Measurements from ENCODE around the gene HNRNPM. TPM values are rescaled to one million over a fixed set of nuclear protein-coding genes. Genes with fewer than 3 reads are reported as not detected.

HNRNPM gene
- polyA plus RNA-seq, 4 donors, result 272 to 481 (median 407) TPM

- no peak for DNase-seq (ENCODE audit: low read depth in 4 of 4, low spot score in 3 of 4)
Measured at GRCh38 chr19:8536282-8536681, 91.5 kb downstream of the HNRNPM start.

GRCh38 chr19:8537099-8537498, 92.3 kb downstream of the HNRNPM start:
- no peak for DNase-seq (ENCODE audit: low read depth in 4 of 4, low spot score in 3 of 4)

Other genes with a start within 250 kb of the HNRNPM start
- gene CERS4, start 235.6 kb upstream of the HNRNPM start, polyA plus RNA-seq (ENCODE audit: insufficient read length in 4 of 4), result 10 to 100 TPM; 24.7 to 52.6 (median 37.5) TPM
- gene CD320, start 136.6 kb upstream of the HNRNPM start, polyA plus RNA-seq (ENCODE audit: insufficient read length in 4 of 4), result 10 to 100 TPM; 22.3 to 40.2 (median 26.1) TPM
- gene NDUFA7, start 123.6 kb upstream of the HNRNPM start, polyA plus RNA-seq (ENCODE audit: insufficient read length in 4 of 4), result 10 to 100 TPM; 21.5 to 60.3 (median 46.5) TPM
- 100 to 1,000 TPM; 334 to 594 (median 374) TPM for gene RPS28, start 123.5 kb upstream of the HNRNPM start, polyA plus RNA-seq (ENCODE audit: insufficient read length in 4 of 4)
- 10 to 100 TPM in 1 of 4 donors, 1 to 10 TPM in 3; 5.1 to 13.6 (median 6.2) TPM for gene KANK3, start 101.7 kb upstream of the HNRNPM start, polyA plus RNA-seq (ENCODE audit: insufficient read length in 4 of 4)
- gene ANGPTL4, start 80.8 kb upstream of the HNRNPM start, polyA plus RNA-seq (ENCODE audit: insufficient read length in 4 of 4), result 1 to 10 TPM; 2.8 to 5.3 (median 3.4) TPM
- gene RAB11B, start 54.6 kb upstream of the HNRNPM start, polyA plus RNA-seq (ENCODE audit: insufficient read length in 4 of 4), result 100 to 1,000 TPM; 114 to 180 (median 131) TPM
- gene MARCHF2, start 31.7 kb upstream of the HNRNPM start, polyA plus RNA-seq (ENCODE audit: insufficient read length in 4 of 4), result 10 to 100 TPM; 10.5 to 17.9 (median 13.5) TPM
- 1 to 10 TPM in 3 of 4 donors, under 1 TPM in 1; 0.90 to 5.0 (median 1.4) TPM for gene PRAM1, start 57.7 kb downstream of the HNRNPM start, polyA plus RNA-seq (ENCODE audit: insufficient read length in 4 of 4)
- gene ZNF414, start 69.2 kb downstream of the HNRNPM start, polyA plus RNA-seq (ENCODE audit: insufficient read length in 4 of 4), result 10 to 100 TPM; 14.9 to 28.7 (median 24.1) TPM
- gene MYO1F, start 132.5 kb downstream of the HNRNPM start, polyA plus RNA-seq (ENCODE audit: insufficient read length in 4 of 4), result 1 to 10 TPM; 3.8 to 9.9 (median 7.4) TPM
- gene ADAMTS10, start 165.7 kb downstream of the HNRNPM start, polyA plus RNA-seq (ENCODE audit: insufficient read length in 4 of 4), result 10 to 100 TPM; 31.1 to 62.8 (median 42.7) TPM
- gene NFILZ, start 185.7 kb downstream of the HNRNPM start, polyA plus RNA-seq (ENCODE audit: insufficient read length in 4 of 4), result not detected